Neural cell (in vitro differentiated cells): ENCODE data around the gene FZD7. TPM values are rescaled to one million over a fixed set of nuclear protein-coding genes. Genes with fewer than 3 reads are reported as not detected.

ENCODE experiments used
- H2AFZ ChIP-seq: fragments of 200-600, 300-800 bp; sonication (generic), shearing (Covaris generic); 2 replicates; pipeline ENCODE4 v1.6.0; 2014; ENCODE audit warnings: low read depth, mild to moderate bottlenecking, antibody characterized with exemption, low read length, moderate library complexity
- H3F3A ChIP-seq: fragments of 200-600 bp; shearing (Covaris generic); 2 replicates; pipeline ENCODE4 v1.6.1; 2016; ENCODE audit warnings: mild to moderate bottlenecking, moderate library complexity, mixed read lengths, antibody characterized with exemption, low read length; ENCODE audit not compliant: insufficient read depth, poor library complexity, severe bottlenecking
- H3K27ac ChIP-seq: fragments of 200-600, 300-800 bp; sonication (generic), shearing (Covaris generic); 2 replicates; pipeline ENCODE4 v1.5.1; 2014; ENCODE audit warnings: mild to moderate bottlenecking, low read length, moderate library complexity
- H3K27me3 ChIP-seq: fragments of 300-800, 200-600 bp; sonication (generic), shearing (Covaris generic); 2 replicates; pipeline ENCODE4 v1.6.0; 2014; ENCODE audit warnings: mild to moderate bottlenecking, low read depth, low read length, moderate library complexity; ENCODE audit not compliant: insufficient read depth
- H3K36me3 ChIP-seq: fragments of 300-800, 200-600 bp; sonication (generic), shearing (Covaris generic); 2 replicates; pipeline ENCODE4 v1.5.1; 2014; ENCODE audit warnings: mild to moderate bottlenecking, antibody characterized with exemption, low read length, moderate library complexity; ENCODE audit not compliant: insufficient read depth
- H3K4me2 ChIP-seq: fragments of 300-800, 200-600 bp; sonication (generic), shearing (Covaris generic); 2 replicates; pipeline ENCODE4 v1.6.0; 2014; ENCODE audit warnings: mild to moderate bottlenecking, low read length
- H3K4me3 ChIP-seq: fragments of 300-800, 200-600 bp; sonication (generic), shearing (Covaris generic); 2 replicates; pipeline ENCODE4 v1.5.1; 2014; ENCODE audit warnings: mild to moderate bottlenecking, low read length, moderate library complexity
- H3K79me2 ChIP-seq: fragments of 200-600 bp; shearing (Covaris generic); replicated peaks from 2 replicates; pipeline ENCODE4 v1.6.0; 2014; ENCODE audit warnings: mild to moderate bottlenecking, low read length, moderate library complexity; ENCODE audit not compliant: insufficient read depth
- H3K9ac ChIP-seq: fragments of 300-800, 200-600 bp; sonication (generic), shearing (Covaris generic); 2 replicates; pipeline ENCODE4 v1.6.1; 2016; ENCODE audit warnings: mild to moderate bottlenecking, low read length, mixed read lengths
- H3K9me2 ChIP-seq: fragments of 200-600 bp; shearing (Covaris generic); 2 replicates; pipeline ENCODE4 v1.6.1; 2016; ENCODE audit warnings: mild to moderate bottlenecking, low read length, mixed read lengths; ENCODE audit not compliant: insufficient read depth
- H3K9me3 ChIP-seq: fragments of 200-600, 300-800 bp; sonication (generic), shearing (Covaris generic); 2 replicates; pipeline ENCODE4 v1.6.1; 2016; ENCODE audit warnings: mild to moderate bottlenecking, mixed run types, low read length, moderate library complexity, mixed read lengths
- H4K20me1 ChIP-seq: fragments of 200-600 bp; shearing (Covaris generic); 2 replicates; pipeline ENCODE4 v1.6.1; 2016; ENCODE audit warnings: mild to moderate bottlenecking, mixed run types; ENCODE audit not compliant: insufficient read depth
- EP300 ChIP-seq: fragments of 450-650 bp; conservative IDR thresholded peaks from 2 replicates; pipeline ENCODE4 v1.6.1; 2014; ENCODE audit warnings: antibody characterized with exemption, mild to moderate bottlenecking, moderate library complexity; ENCODE audit not compliant: poor library complexity, severe bottlenecking
- EZH2 ChIP-seq: fragments of 200-600, 300-800 bp; shearing (Covaris generic), sonication (generic); IDR thresholded peaks from 2 replicates; pipeline ENCODE4 v1.6.1; 2014; ENCODE audit warnings: antibody characterized with exemption, low read length, borderline replicate concordance, mild to moderate bottlenecking; ENCODE audit not compliant: insufficient read depth, poor library complexity, severe bottlenecking
- MXI1 ChIP-seq: fragments of 450-650 bp; conservative IDR thresholded peaks from 2 replicates; pipeline ENCODE4 v1.6.1; 2014; ENCODE audit warnings: antibody characterized with exemption, mild to moderate bottlenecking; ENCODE audit not compliant: poor library complexity, severe bottlenecking
- POLR2AphosphoS5 ChIP-seq: IDR thresholded peaks from 2 replicates; pipeline ENCODE4 v1.6.1; 2012
- RAD21 ChIP-seq: fragments of 450-650 bp; conservative IDR thresholded peaks from 2 replicates; pipeline ENCODE4 v1.6.1; 2014; ENCODE audit warnings: antibody characterized with exemption, mild to moderate bottlenecking, moderate library complexity
- REST ChIP-seq: IDR thresholded peaks from 2 replicates; pipeline ENCODE4 v1.6.1; 2012; ENCODE audit warnings: borderline replicate concordance
- SMC3 ChIP-seq: fragments of 450-650 bp; conservative IDR thresholded peaks from 2 replicates; pipeline ENCODE4 v1.6.1; 2014; ENCODE audit warnings: antibody characterized with exemption, mild to moderate bottlenecking, moderate library complexity; ENCODE audit not compliant: poor library complexity
- TAF1 ChIP-seq: IDR thresholded peaks from 2 replicates; pipeline ENCODE4 v1.6.1; 2012; ENCODE audit warnings: low read depth
- polyA plus RNA-seq: library from polyadenylated mRNA; depleted of rRNA; stranded (reverse); fragments of >200 nt; gene quantifications from 2 replicates; pipeline ENCODE4 v1.2.3, GENCODE V29; 2014
- TF ChIP-seq, protein P1 (sequence below): fragments of 450-650 bp; IDR thresholded peaks from 2 replicates; pipeline ENCODE4 v1.5.1; 2014; ENCODE audit warnings: antibody characterized with exemption, mild to moderate bottlenecking, moderate library complexity; ENCODE audit not compliant: poor library complexity, severe bottlenecking

FZD7 gene
- polyA plus RNA-seq, 1 donor from 2014 or later: 1.8 TPM

DNA sequence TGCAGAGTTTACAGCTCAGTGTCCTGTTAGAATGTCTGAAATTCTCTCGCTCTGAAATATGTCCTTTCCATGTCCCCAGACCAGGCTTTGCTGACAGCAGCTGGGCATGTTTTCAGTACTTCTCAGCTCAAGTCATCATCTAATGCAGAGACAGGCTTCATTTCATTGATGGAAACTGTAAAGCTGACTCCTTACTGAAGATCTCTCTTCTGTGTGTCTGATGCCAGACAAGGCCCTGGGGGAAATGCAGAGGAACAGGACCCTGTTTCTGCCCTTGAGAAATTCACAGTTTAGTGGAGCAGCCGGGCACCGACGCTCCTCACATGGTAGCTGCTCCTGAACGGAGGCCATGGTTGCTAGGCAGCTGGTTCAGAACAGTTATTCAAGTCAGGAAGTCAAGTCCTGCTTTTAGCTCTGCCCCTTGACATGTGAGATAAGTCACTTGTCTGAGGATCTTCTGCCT, 24.6 kb upstream of the FZD7 start:
- H3K27ac ChIP-seq: peak overlapping the region; percentile 25
- H4K20me1 ChIP-seq: no peaks in the 10 kb centered on the region
- peak overlapping the region; percentile 24 for H3K9ac ChIP-seq
- no peaks in the 10 kb centered on the region for H3K9me2 ChIP-seq
- H3K27me3 ChIP-seq: no peaks in the 10 kb centered on the region
- no peaks in the 10 kb centered on the region for H3K9me3 ChIP-seq
- H3K4me2 ChIP-seq: no peak overlapping the region
- no peaks in the 10 kb centered on the region for H3K79me2 ChIP-seq
- TF ChIP-seq EP300 (peak; percentile 65), EZH2 (no peak), POLR2AphosphoS5 (peak; percentile 31), REST (peak; percentile 39), MXI1 (no peak)
- TF ChIP-seq, protein P1, sequence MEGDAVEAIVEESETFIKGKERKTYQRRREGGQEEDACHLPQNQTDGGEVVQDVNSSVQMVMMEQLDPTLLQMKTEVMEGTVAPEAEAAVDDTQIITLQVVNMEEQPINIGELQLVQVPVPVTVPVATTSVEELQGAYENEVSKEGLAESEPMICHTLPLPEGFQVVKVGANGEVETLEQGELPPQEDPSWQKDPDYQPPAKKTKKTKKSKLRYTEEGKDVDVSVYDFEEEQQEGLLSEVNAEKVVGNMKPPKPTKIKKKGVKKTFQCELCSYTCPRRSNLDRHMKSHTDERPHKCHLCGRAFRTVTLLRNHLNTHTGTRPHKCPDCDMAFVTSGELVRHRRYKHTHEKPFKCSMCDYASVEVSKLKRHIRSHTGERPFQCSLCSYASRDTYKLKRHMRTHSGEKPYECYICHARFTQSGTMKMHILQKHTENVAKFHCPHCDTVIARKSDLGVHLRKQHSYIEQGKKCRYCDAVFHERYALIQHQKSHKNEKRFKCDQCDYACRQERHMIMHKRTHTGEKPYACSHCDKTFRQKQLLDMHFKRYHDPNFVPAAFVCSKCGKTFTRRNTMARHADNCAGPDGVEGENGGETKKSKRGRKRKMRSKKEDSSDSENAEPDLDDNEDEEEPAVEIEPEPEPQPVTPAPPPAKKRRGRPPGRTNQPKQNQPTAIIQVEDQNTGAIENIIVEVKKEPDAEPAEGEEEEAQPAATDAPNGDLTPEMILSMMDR: no peak
- no peaks in the 10 kb centered on the region for H3F3A ChIP-seq
- H3K36me3 ChIP-seq: no peaks in the 10 kb centered on the region
- no peak overlapping the region for H2AFZ ChIP-seq
- H3K4me3 ChIP-seq: peak overlapping the region; percentile 16

DNA sequence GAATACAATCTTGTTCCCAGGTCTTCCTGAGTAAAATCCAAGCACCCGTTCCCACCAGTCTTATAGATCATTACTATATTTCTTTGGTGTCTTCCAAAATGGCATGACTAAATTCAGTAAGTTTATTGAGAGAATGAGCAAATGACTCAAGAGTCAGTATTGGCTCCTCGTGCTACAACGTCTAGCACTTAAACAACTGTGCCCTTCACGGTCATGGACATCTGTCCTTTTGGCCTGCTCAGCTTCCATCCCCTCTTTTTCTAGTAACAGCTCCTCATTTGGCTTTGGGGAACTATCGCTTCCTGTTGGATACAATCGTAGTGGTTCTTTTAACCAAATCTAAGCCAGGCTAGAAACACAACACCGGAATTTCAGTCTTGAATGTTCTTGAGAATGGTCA, 24.1 kb upstream of the FZD7 start:
- H3K36me3 ChIP-seq: no peaks in the 10 kb centered on the region
- H3K4me2 ChIP-seq: no peak overlapping the region
- H3K79me2 ChIP-seq: no peaks in the 10 kb centered on the region
- no peaks in the 10 kb centered on the region for H4K20me1 ChIP-seq
- no peaks in the 10 kb centered on the region for H3K9me3 ChIP-seq
- peak overlapping the region; percentile 16 for H3K4me3 ChIP-seq
- H2AFZ ChIP-seq: no peak overlapping the region
- H3K9ac ChIP-seq: no peak overlapping the region
- H3K9me2 ChIP-seq: no peaks in the 10 kb centered on the region
- H3K27me3 ChIP-seq: no peaks in the 10 kb centered on the region
- H3F3A ChIP-seq: no peaks in the 10 kb centered on the region
- no peak for TF ChIP-seq RAD21
- no peak for TF ChIP-seq SMC3
- TF ChIP-seq TAF1: no peak
- no peak for TF ChIP-seq EZH2
- TF ChIP-seq EP300: no peak
- no peak for TF ChIP-seq POLR2AphosphoS5
- TF ChIP-seq, protein P1: no peak
- no peak for TF ChIP-seq MXI1
- no peak for TF ChIP-seq REST
- H3K27ac ChIP-seq: no peak overlapping the region
